GM12872 (cell line): ENCODE measurements around the gene TPP1.

Source experiments
- TF ChIP-seq, protein P1 (sequence below): IDR thresholded peaks from 3 replicates; pipeline ENCODE4 v1.5.1; 2011; ENCODE audit warnings: low read depth, mild to moderate bottlenecking, low read length, moderate library complexity; ENCODE audit not compliant: insufficient read depth

The TPP1 gene

DNA sequence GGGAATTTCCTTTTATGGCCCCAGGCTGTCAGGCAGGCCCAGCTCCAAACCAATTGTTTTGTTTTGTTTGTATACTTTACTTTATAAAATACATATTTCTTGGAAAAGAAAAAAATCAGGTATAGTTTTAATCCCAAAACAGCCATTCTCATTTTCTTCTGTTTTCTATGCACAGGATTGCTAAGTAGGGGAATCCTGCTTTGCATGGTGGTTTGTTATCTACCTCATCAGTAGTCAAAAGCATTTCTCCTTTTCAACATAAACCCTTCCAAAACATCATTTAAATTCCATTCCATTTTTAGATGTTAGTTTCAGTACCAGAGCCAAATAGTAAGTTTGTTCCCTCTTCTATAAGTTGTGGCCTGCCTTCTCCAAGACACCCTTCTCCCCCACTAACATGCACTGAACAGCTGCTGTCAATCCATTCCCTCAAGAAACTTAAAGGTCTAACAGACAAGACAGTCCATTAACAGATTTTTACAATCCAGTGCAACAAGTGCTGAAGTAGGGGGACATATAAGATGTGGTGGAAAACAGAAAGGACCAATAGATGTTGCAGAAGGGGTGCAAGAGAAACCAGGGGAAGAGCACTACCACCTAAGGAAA, 11.9 kb downstream of the TPP1 start:
- TF ChIP-seq, protein P1, sequence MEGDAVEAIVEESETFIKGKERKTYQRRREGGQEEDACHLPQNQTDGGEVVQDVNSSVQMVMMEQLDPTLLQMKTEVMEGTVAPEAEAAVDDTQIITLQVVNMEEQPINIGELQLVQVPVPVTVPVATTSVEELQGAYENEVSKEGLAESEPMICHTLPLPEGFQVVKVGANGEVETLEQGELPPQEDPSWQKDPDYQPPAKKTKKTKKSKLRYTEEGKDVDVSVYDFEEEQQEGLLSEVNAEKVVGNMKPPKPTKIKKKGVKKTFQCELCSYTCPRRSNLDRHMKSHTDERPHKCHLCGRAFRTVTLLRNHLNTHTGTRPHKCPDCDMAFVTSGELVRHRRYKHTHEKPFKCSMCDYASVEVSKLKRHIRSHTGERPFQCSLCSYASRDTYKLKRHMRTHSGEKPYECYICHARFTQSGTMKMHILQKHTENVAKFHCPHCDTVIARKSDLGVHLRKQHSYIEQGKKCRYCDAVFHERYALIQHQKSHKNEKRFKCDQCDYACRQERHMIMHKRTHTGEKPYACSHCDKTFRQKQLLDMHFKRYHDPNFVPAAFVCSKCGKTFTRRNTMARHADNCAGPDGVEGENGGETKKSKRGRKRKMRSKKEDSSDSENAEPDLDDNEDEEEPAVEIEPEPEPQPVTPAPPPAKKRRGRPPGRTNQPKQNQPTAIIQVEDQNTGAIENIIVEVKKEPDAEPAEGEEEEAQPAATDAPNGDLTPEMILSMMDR, result no peak

DNA sequence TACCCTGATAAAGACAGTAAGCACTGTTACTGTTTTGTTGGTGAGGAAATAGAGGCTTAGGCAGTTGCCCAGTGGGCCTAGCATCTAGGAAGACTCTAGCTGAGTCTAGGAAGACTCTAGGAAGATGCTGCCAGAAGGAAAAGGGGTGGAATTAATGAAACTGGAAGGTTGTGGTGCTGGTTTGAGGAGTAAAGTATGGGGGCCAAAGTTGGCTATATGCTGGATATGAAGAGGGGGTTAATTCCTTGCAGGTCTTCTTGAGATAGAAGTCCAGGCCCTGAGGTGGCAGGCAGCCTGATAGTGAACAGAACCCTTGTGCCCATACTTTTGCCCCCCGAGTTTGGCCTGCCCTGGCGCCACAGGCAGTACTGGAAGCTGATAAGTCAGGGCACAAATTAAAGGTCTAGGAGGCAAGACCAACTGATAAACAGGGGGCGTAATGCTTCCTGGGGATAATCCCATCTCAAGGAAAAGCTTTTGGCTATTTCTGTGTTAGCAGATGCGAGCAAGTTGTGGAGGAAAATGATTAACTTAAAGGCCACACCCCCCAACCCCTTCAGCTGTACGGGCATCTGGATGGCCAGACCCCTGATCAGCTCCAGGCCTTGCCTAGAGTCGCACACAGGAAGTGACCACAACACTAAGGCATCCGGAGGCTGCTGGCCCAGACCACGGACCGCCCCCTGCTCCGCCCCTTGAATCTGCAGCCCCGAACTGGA, 12.6 kb downstream of the TPP1 start:
- TF ChIP-seq, protein P1, result no peak

DNA sequence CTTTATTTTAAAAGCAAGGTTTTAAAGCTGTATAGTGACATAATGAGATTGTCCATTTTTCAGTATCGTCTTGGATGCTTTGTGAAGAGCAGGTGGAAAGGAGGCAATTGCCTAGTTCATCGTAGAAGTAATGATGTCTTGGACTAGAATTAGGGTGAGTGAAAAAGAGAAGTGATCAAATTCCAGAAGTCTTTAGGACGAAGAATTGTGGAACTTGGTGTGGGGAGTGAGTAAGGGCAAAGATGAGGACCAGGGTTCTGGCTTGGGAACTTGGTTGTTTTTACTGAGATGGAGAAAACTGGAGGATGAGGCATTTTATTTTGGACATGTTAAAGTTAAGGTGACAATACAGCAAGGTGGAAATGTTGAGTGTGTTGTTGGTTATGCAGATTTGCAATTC, 14.4 kb downstream of the TPP1 start:
- TF ChIP-seq, protein P1, result no peak

DNA sequence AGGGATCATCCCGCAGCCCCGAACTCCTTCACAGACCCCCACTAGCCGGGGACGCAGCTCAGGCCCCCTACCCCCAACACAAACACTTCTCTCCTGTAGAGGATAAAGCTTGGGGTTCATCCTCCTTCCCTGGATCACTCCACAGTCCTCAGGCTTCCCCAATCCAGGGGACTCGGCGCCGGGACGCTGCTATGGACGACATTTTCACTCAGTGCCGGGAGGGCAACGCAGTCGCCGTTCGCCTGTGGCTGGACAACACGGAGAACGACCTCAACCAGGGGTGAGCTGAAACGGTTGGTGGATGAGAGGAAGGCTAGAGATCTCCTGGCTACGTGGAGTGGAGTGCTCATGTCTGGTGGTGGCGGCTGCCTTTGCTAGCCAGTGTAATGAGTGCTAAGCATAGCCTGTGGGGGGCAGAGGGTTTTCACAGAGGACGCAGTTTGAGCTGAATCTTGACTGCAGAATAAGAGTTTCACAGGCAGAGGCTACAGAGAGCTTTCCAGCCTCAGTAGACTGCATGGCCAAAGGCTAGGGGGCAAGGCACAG, 15.1 kb downstream of the TPP1 start:
- TF ChIP-seq, protein P1, result peak; percentile 26; the same call in 1 of the 3 replicates

- TF ChIP-seq, protein P1, result no peak
Measured at GRCh38 chr11:6603287-6604080, 15.7 kb downstream of the TPP1 start, which contains the start of the genes ILK and RRP8. Gene ILK (plus strand): TSS chr11:6603774. CDS start chr11:6604272, 498 bp downstream. Gene RRP8 (minus strand): TSS chr11:6603616. CDS start chr11:6603502, 114 bp downstream.

- TF ChIP-seq, protein P1, result no peak
Measured at GRCh38 chr11:6602096-6602940, 16.9 kb downstream of the TPP1 start.
